ENCODE results near the gene TMEM209. TPM values are rescaled to one million over a fixed set of nuclear protein-coding genes. Genes with fewer than 3 reads are reported as not detected.

The TMEM209 gene
- total RNA-seq, 1 experiment from 2014 or later, result 45.8 TPM

GRCh38 chr7:130123501-130123900 lies 81.7 kb downstream of the TMEM209 start:
- no peak for DNase-seq (ENCODE audit: low spot score)
- no peak for TF ChIP-seq EZH2 (IDR thresholded peaks at IDR 0.05; ENCODE audit: borderline replicate concordance, low read depth, low read length, poor library complexity, severe bottlenecking)
- TF ChIP-seq, protein P1, sequence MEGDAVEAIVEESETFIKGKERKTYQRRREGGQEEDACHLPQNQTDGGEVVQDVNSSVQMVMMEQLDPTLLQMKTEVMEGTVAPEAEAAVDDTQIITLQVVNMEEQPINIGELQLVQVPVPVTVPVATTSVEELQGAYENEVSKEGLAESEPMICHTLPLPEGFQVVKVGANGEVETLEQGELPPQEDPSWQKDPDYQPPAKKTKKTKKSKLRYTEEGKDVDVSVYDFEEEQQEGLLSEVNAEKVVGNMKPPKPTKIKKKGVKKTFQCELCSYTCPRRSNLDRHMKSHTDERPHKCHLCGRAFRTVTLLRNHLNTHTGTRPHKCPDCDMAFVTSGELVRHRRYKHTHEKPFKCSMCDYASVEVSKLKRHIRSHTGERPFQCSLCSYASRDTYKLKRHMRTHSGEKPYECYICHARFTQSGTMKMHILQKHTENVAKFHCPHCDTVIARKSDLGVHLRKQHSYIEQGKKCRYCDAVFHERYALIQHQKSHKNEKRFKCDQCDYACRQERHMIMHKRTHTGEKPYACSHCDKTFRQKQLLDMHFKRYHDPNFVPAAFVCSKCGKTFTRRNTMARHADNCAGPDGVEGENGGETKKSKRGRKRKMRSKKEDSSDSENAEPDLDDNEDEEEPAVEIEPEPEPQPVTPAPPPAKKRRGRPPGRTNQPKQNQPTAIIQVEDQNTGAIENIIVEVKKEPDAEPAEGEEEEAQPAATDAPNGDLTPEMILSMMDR (conservative IDR thresholded peaks at IDR 0.05; ENCODE audit: low read depth, low read length), result no peak
- H3K4me3 ChIP-seq (ENCODE audit: low read depth, low read length, poor library complexity, severe bottlenecking), result no peak overlapping the region
- intact Hi-C loops (cut with micrococcal nuclease; ENCODE audit: unreplicated experiment), result no loop called here
- POLR2A ChIA-PET (ENCODE audit: low non-redundant PET), result no interaction called here
- H3K36me3 ChIP-seq (ENCODE audit: insufficient read depth, low read length, poor library complexity, severe bottlenecking), result peaks cover 29% of the 10 kb centered on the region
- H3K4me1 ChIP-seq (ENCODE audit: insufficient read depth, low read length, poor library complexity, severe bottlenecking), result peaks cover 13% of the 10 kb centered on the region
- BruUV-seq (replicated peaks), result no TSS peak
- no peaks in the 10 kb centered on the region for H3K9me3 ChIP-seq (ENCODE audit: low read depth, low read length, poor library complexity, severe bottlenecking)
- CTCF ChIA-PET, result no interaction called here
- H3K27ac ChIP-seq (ENCODE audit: low read depth, low read length, poor library complexity, severe bottlenecking), result no peak overlapping the region
- H3K27me3 ChIP-seq (replicated peaks; ENCODE audit: insufficient read depth, low read depth, low read length, poor library complexity), result no peaks in the 10 kb centered on the region

GRCh38 chr7:130118801-130119200 lies 86.4 kb downstream of the TMEM209 start:
- POLR2A ChIA-PET (ENCODE audit: low non-redundant PET), result no interaction called here
- Histone ChIP-seq H3K9me3 (ENCODE audit: low read depth, low read length, poor library complexity, severe bottlenecking) (no peaks in the 10 kb centered on the region), H3K4me1 (ENCODE audit: insufficient read depth, low read length, poor library complexity, severe bottlenecking) (no peaks in the 10 kb centered on the region), H3K36me3 (ENCODE audit: insufficient read depth, low read length, poor library complexity, severe bottlenecking) (peaks cover 11% of the 10 kb centered on the region), H3K27me3 (replicated peaks; ENCODE audit: insufficient read depth, low read depth, low read length, poor library complexity) (no peaks in the 10 kb centered on the region), H3K4me3 (ENCODE audit: low read depth, low read length, poor library complexity, severe bottlenecking) (no peak overlapping the region), H3K27ac (ENCODE audit: low read depth, low read length, poor library complexity, severe bottlenecking) (no peak overlapping the region)
- intact Hi-C loops (cut with micrococcal nuclease; ENCODE audit: unreplicated experiment), result no loop called here
- CTCF ChIA-PET, result no interaction called here
- no peak for DNase-seq (ENCODE audit: low spot score)
- TF ChIP-seq, protein P1 (conservative IDR thresholded peaks at IDR 0.05; ENCODE audit: low read depth, low read length), result no peak
- no peak for TF ChIP-seq EZH2 (IDR thresholded peaks at IDR 0.05; ENCODE audit: borderline replicate concordance, low read depth, low read length, poor library complexity, severe bottlenecking)
- BruUV-seq (replicated peaks), result no TSS peak

DNA sequence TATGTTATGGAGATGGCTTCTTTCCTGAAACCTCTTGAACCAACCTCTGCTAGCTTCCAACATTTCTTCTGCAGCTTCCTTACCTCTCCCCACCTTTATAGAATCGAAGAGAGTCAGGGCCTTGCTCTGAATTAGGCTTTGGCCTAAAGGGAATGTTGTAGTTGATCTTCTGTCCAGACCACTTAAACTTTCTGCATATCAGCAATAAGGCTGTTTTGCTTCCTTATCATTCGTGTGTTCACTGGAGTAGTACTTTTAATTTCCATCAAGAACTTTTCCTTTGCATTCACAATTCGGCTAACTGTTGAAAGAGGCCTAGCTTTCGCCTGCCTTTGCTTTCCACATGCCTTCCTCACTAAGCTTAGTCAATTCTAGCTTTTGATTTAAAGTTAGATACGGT lies 86.9 kb downstream of the TMEM209 start:
- Histone ChIP-seq H3K27me3 (replicated peaks; ENCODE audit: insufficient read depth, low read depth, low read length, poor library complexity) (no peaks in the 10 kb centered on the region), H3K4me1 (ENCODE audit: insufficient read depth, low read length, poor library complexity, severe bottlenecking) (no peaks in the 10 kb centered on the region), H3K36me3 (ENCODE audit: insufficient read depth, low read length, poor library complexity, severe bottlenecking) (peaks cover 7% of the 10 kb centered on the region), H3K4me3 (ENCODE audit: low read depth, low read length, poor library complexity, severe bottlenecking) (no peak overlapping the region), H3K27ac (ENCODE audit: low read depth, low read length, poor library complexity, severe bottlenecking) (no peak overlapping the region), H3K9me3 (ENCODE audit: low read depth, low read length, poor library complexity, severe bottlenecking) (no peaks in the 10 kb centered on the region)
- ChIA-PET CTCF (no interaction called here), POLR2A (ENCODE audit: low non-redundant PET) (no interaction called here)
- intact Hi-C loops (cut with micrococcal nuclease; ENCODE audit: unreplicated experiment), result no loop called here
- TF ChIP-seq, protein P1 (conservative IDR thresholded peaks at IDR 0.05; ENCODE audit: low read depth, low read length), result no peak
- no peak for TF ChIP-seq EZH2 (IDR thresholded peaks at IDR 0.05; ENCODE audit: borderline replicate concordance, low read depth, low read length, poor library complexity, severe bottlenecking)
- DNase-seq (ENCODE audit: low spot score), result no peak
- no TSS peak for BruUV-seq (replicated peaks)
